Measurements from ENCODE around the gene MXRA8.

MXRA8 gene

DNA sequence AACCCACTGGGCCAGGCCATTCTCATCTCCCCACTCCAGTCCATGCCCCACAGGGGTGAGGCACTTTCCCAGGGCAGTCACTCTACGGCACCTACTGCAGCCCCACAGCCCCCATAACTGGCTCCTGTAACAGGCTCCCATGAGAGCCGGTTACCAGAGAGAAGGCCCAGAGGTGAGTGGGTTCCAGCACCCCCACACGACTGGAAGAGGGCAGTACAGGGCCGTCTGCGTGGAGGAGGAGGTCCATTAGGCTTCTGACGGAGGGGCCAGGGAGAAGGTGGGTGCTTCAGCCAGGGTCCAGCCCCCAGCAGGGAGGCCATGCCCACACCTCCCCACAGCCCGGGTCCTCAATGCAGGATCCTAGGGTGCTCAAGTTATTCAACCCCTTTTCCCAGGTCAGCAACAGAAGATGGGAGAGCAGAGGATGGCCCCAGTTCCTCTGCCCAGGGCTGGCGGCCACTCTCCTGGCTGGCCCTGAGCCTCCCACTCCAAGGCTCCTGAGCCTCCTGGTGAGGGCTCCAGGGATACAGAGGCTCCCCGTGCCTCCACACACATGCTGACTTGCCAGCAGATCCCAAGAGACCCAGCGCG lies 52.2 kb downstream of the MXRA8 start:
- no peak for DNase-seq (ENCODE audit: low read depth)
- peak; percentile 29 for TF ChIP-seq CTCF (IDR thresholded peaks at IDR 0.05; ENCODE audit: low read depth, low read length, missing control alignments)
- H3K4me3 ChIP-seq (ENCODE audit: low read depth, low read length), result peak overlapping the region; percentile 74
- in situ Hi-C loops (cut with HindIII; ENCODE audit: low sequenced_read_pairs), result no loop called here

DNA sequence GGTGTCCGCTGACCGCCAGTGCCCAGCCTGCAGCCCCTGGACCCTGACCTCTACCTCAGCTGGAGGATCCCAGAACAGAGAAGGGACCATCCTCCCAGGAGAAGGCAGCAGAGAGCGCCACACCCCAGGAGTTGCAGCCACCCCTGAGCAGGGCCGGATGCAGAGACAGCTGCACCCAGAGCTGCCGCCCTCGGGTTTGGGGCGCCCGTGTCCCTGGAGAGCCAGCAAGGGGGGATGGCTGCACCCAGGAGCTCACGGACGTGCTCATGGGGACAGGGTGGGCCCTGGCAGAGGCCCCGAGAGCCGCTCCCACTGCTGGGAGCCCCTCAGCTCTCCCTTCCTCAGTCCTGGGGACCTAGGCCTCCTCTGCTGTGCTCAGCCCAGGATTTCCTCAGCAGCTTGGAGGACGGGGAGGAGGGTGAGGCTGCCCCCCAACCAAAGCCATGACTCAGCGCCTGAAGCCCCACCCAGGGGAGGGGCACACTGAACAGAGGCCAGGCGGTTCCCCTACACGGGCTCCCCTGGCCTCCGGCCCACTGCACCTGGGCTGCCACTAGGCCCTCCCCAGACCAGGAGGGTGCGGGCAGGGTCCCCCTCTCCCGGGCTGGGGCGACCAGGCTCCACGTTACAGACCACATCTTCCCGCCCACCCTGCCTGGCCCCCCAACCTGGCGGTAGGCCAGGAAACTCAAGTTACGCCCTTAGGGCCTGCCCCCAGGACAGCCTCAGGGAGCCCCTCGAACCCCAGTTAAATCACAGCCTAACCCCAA lies 52.9 kb downstream of the MXRA8 start:
- TF ChIP-seq CTCF (IDR thresholded peaks at IDR 0.05; ENCODE audit: low read depth, low read length, missing control alignments), result no peak
- peak; percentile 6 for DNase-seq (ENCODE audit: low read depth)
- H3K4me3 ChIP-seq (ENCODE audit: low read depth, low read length), result peak overlapping the region; percentile 74
- in situ Hi-C loops (cut with HindIII; ENCODE audit: low sequenced_read_pairs), result no loop called here

DNA sequence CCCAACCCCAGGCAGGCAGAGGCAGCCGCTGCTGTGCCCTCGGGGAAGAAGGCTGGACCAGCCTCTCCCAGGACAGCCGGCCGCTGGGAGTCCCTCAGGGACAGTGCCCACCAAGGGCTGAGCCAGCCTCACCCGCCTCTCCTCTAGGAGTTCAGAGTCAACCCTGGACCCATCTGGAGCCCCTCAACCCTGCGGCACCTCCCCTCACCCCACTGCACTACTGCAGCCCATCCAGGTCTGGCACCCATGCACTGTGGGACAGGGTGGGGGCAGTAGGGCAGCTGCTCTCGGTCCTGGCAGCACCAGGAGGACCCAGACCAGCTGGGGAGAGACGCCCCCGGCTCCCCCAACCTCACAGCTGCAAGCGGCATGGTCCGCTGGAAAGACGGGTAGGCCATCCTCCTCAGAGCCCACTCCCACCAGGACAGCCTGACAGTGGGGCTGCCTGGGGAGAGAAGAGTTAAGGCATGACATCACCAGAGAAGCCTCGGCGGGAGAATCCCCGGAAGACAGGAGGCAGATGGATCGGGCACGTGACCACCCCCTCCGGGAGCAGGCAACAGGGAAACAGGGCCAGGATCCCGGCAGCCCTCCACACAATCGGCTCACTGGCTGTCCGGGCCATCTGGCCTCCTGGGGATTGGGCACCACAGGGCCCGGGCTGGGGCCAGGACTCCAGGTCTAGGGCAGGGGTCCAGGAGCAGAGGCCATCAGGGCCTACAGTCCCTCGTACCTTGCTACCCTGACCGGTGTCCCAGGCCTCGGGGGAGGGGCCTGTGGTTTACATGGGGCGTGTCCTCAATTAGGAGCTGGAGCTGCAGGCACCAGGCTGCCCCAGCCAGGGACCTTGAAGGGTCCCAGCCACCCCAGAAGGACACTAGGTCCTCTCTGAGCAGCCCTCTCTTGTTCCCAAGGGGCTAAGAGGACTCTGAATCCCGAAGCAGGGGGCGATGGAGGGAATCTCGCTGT lies 53.7 kb downstream of the MXRA8 start:
- H3K4me3 ChIP-seq (ENCODE audit: low read depth, low read length), result peak overlapping the region; percentile 74
- in situ Hi-C loops (cut with HindIII; ENCODE audit: low sequenced_read_pairs), result no loop called here
- TF ChIP-seq CTCF (IDR thresholded peaks at IDR 0.05; ENCODE audit: low read depth, low read length, missing control alignments), result no peak
- peak; percentile 15 for DNase-seq (ENCODE audit: low read depth)

DNA sequence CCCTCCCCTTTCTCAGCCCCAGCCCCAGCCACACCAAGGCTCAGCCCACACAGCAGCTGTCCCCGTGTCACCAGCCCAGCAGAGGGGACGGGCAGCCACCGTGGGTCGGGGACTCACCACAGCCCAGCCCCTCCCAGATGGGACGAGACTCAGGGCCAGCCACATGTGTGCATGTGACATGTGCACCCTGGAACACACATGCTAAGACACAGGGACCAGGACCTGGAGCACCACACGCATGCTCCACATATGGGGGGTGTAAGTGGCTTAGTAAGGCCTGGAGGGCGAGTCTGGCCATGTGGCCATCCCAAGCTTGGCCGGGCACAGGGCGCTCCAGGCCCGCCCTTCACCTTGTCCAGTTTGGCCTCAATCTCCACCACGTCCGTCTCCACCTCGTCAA lies 54.6 kb downstream of the MXRA8 start:
- DNase-seq (ENCODE audit: low read depth), result no peak
- H3K4me3 ChIP-seq (ENCODE audit: low read depth, low read length), result no peak overlapping the region
- in situ Hi-C loops (cut with HindIII; ENCODE audit: low sequenced_read_pairs), result no loop called here
- no peak for TF ChIP-seq CTCF (IDR thresholded peaks at IDR 0.05; ENCODE audit: low read depth, low read length, missing control alignments)

DNA sequence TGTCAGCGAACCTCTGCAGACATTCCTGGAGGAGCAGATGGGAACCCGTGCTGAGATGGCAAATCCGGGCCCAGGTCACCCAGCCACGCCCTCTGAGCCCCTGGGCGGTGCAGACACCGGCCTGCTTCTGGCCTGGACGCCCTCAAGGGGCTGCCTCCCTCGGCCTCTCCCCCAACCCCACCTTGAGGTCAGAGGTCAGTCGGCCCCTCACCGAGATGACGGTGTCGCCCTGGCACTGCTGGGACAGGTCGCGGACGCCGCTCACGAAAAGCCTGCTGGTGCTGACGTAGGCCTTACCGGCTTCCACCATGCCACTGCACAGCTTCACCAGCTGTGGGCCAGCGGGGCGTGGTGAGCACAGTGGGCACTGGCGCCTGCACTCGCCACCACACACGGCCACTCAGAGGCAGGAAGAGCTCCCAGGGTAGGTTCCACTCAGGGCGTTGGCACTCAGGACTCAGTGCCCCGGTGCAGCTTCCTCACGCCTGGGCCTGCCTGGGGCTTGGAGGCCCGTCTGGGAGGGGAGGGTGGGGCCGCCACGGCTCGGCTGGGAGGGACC lies 55.3 kb downstream of the MXRA8 start:
- in situ Hi-C loops (cut with HindIII; ENCODE audit: low sequenced_read_pairs), result no loop called here
- DNase-seq (ENCODE audit: low read depth), result no peak
- TF ChIP-seq CTCF (IDR thresholded peaks at IDR 0.05; ENCODE audit: low read depth, low read length, missing control alignments), result no peak
- H3K4me3 ChIP-seq (ENCODE audit: low read depth, low read length), result no peak overlapping the region
